ENCODE data around the gene CCDC174. TPM values are rescaled to one million over a fixed set of nuclear protein-coding genes. Genes with fewer than 3 reads are reported as not detected.

Gene CCDC174
- total and polyA plus RNA-seq, 2 of the 4 experiments (the other 2 are of a cell fraction), result 5.9 to 9.6 TPM

GRCh38 chr3:14630404-14631100, 21.0 kb upstream of the CCDC174 start:
- POLR2A ChIA-PET (ENCODE audit: unreplicated experiment), result interaction anchor here (0.6 kb wide), 1 partner anchor 126 kb away, joined by 3 read pairs; no protein-coding TSS in a partner anchor
- dilution Hi-C loops (cut with HindIII; ENCODE audit: low sequenced_read_pairs, unreplicated experiment), result no loop called here

More at GRCh38 chr3:14630404-14631100, 21.0 kb upstream of the CCDC174 start:
- Histone ChIP-seq H3K27ac (ENCODE audit: insufficient read depth, low read length) (no peak overlapping the region), H3K18ac (ENCODE audit: low read depth, low read length) (no peak overlapping the region), H3K9me1 (ENCODE audit: insufficient read depth, low read length) (peaks cover 3% of the 10 kb centered on the region; the same call in 1 of the 2 replicates), H2BK20ac (ENCODE audit: low read depth, low read length) (no peak overlapping the region), H3K4me1 (ENCODE audit: control insufficient read depth, insufficient read depth, low read length) (peaks cover 8% of the 10 kb centered on the region), H4K5ac (ENCODE audit: low read depth, low read length) (no peak overlapping the region), H2AK5ac (ENCODE audit: low read depth, low read length) (no peak overlapping the region), H3K4me3 (ENCODE audit: insufficient read depth, low read depth, low read length) (no peak overlapping the region), H4K91ac (ENCODE audit: insufficient read depth, low read depth, low read length) (no peak overlapping the region), H3K36me3 (ENCODE audit: control insufficient read depth, insufficient read depth, low read length) (no peaks in the 10 kb centered on the region), H2BK120ac (ENCODE audit: low read depth, low read length) (no peak overlapping the region), H3K9ac (ENCODE audit: low read depth, low read length) (no peak overlapping the region), H4K20me1 (ENCODE audit: insufficient read depth, low read length) (no peaks in the 10 kb centered on the region), H3K27me3 (ENCODE audit: control insufficient read depth, insufficient read depth, low read length) (no peaks in the 10 kb centered on the region), H3K9me3 (ENCODE audit: control insufficient read depth, insufficient read depth, low read length) (no peaks in the 10 kb centered on the region; the same call in 1 of the 2 replicates), H2BK15ac (ENCODE audit: low read depth, low read length) (no peak overlapping the region), H2AK9ac (replicated peaks; ENCODE audit: low read depth, low read length, poor library complexity) (no peak overlapping the region), H3K14ac (replicated peaks; ENCODE audit: low read depth, low read length) (no peak overlapping the region), H3K56ac (ENCODE audit: extremely low read depth, insufficient read depth, low read length) (no peak overlapping the region), H3K23ac (ENCODE audit: low read depth, low read length) (no peak overlapping the region), H3K79me1 (ENCODE audit: low read depth in 1 of 2, low read length in 2 of 2) (no peaks in the 10 kb centered on the region), H2AFZ (replicated peaks; ENCODE audit: low read length, poor library complexity) (no peak overlapping the region), H3K4me2 (ENCODE audit: low read depth, low read length) (no peak overlapping the region), H3K4ac (ENCODE audit: low read depth, low read length) (no peak overlapping the region), H4K8ac (ENCODE audit: low read depth in 2 of 2, low read length in 2 of 2) (no peak overlapping the region), H2BK5ac (ENCODE audit: low read depth, low read length, poor library complexity, severe bottlenecking) (no peak overlapping the region)
- intact Hi-C loops (cut with micrococcal nuclease), result no loop called here
- 100% methylated on average over 1 of the region's 9 CpGs; no CpG with 5 or more reads in 1 of the 2 experiments for WGBS, 2 experiments (ENCODE audit: extremely low coverage in 2 of 2, insufficient read length in 1 of 2)
- TF ChIP-seq CHD1 (IDR thresholded peaks at IDR 0.05; ENCODE audit: low read depth, low read length) (no peak), RAD21 (IDR thresholded peaks at IDR 0.05; ENCODE audit: low read length) (no peak), RFX5 (IDR thresholded peaks at IDR 0.05; ENCODE audit: low read depth, low read length) (no peak), RCOR1 (IDR thresholded peaks at IDR 0.05; ENCODE audit: insufficient replicate concordance, low read length) (no peak), FOS (IDR thresholded peaks at IDR 0.05; ENCODE audit: low read depth, low read length) (no peak), BHLHE40 (IDR thresholded peaks at IDR 0.05; ENCODE audit: low read depth, low read length) (no peak), POLR2A (IDR thresholded peaks at IDR 0.05; ENCODE audit: low read depth, low read length) (no peak), CTCF (conservative IDR thresholded peaks at IDR 0.05; ENCODE audit: low read depth, low read length) (no peak), MAFK (IDR thresholded peaks at IDR 0.05; ENCODE audit: low read depth, low read length) (no peak), MXI1 (IDR thresholded peaks at IDR 0.05; ENCODE audit: borderline replicate concordance, low read depth, low read length) (no peak)
- DNase-seq (no peak), ATAC-seq (ENCODE audit: low read depth) (no peak)
- CTCF ChIA-PET, result interaction anchor here (1.0 kb wide), 1 partner anchor 21 kb away, joined by 3 read pairs; the partner anchor contains the start of gene CCDC174
- in situ Hi-C loops (cut with MboI; ENCODE audit: low sequenced_read_pairs), result no loop called here
- BruUV-seq (replicated peaks), result no TSS peak

All from IMR-90 (cell line).